ENCODE data around the gene ZDHHC20.
"Not testable (repeated sequence)": the region's sequence is repeated elsewhere in the genome, so short reads cannot be mapped to it uniquely, and the experiment has no call there.

GRCh38 chr13:21376998-21377985 lies 81.8 kb downstream of the ZDHHC20 start:
- not testable (repeated sequence) for TF ChIP-seq CTCF (IDR thresholded peaks at IDR 0.05; ENCODE audit: low read depth, low read length); EZH2phosphoT487 (IDR thresholded peaks at IDR 0.05; ENCODE audit: low read depth)

Measured in OCI-LY3 (cell line).